GM06990 (cell line): ENCODE results near the gene RYR2.

ENCODE experiments used
- DNase-seq: peaks from one replicate; pipeline ENCODE4 v3.0.0-alpha.2; 2011; ENCODE audit not compliant: insufficient read length; ENCODE audit errors: extremely low read depth
- H3K27me3 ChIP-seq: replicated peaks from 2 replicates; pipeline ENCODE4 v1.6.0; 2011; ENCODE audit warnings: low read length; ENCODE audit not compliant: control insufficient read depth, insufficient read depth
- H3K36me3 ChIP-seq: 2 replicates; pipeline ENCODE4 v1.5.1; 2011; ENCODE audit warnings: low read length; ENCODE audit not compliant: control insufficient read depth, insufficient read depth
- H3K4me3 ChIP-seq: replicated peaks from 2 replicates; pipeline ENCODE4 v1.5.1; 2011; ENCODE audit warnings: low read depth, mild to moderate bottlenecking, control low read depth, low read length
- TF ChIP-seq, protein P1 (sequence below): IDR thresholded peaks from 2 replicates; pipeline ENCODE4 v1.5.1; 2011; ENCODE audit warnings: low read length, control low read depth, mild to moderate bottlenecking, inconsistent platforms; ENCODE audit not compliant: insufficient read depth, poor library complexity, severe bottlenecking

Gene RYR2

DNA sequence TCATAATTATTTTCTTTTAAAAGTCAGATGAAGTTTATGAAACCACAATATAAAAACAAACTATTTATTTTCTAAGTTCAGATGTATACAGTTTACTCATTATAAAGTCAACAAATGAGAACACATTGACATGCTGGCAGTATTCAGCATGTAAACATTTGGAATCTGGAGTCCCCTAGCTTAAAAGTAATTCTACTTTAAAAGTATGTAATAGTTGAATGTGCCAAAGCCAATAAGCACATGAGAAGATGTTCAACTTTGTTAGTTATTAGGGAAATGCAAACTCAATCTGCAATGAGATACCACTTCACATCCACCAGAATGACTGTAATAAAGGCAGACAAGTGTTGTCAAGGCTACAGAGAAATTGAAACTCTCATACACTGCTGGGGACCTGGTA is 96.6 kb downstream of the RYR2 start:
- TF ChIP-seq, protein P1, sequence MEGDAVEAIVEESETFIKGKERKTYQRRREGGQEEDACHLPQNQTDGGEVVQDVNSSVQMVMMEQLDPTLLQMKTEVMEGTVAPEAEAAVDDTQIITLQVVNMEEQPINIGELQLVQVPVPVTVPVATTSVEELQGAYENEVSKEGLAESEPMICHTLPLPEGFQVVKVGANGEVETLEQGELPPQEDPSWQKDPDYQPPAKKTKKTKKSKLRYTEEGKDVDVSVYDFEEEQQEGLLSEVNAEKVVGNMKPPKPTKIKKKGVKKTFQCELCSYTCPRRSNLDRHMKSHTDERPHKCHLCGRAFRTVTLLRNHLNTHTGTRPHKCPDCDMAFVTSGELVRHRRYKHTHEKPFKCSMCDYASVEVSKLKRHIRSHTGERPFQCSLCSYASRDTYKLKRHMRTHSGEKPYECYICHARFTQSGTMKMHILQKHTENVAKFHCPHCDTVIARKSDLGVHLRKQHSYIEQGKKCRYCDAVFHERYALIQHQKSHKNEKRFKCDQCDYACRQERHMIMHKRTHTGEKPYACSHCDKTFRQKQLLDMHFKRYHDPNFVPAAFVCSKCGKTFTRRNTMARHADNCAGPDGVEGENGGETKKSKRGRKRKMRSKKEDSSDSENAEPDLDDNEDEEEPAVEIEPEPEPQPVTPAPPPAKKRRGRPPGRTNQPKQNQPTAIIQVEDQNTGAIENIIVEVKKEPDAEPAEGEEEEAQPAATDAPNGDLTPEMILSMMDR = no peak
- Histone ChIP-seq H3K27me3 (no peaks in the 10 kb centered on the region; the same call in 1 of the 2 replicates), H3K4me3 (no peak overlapping the region), H3K36me3 (no peaks in the 10 kb centered on the region)
- DNase-seq = no peak

DNA sequence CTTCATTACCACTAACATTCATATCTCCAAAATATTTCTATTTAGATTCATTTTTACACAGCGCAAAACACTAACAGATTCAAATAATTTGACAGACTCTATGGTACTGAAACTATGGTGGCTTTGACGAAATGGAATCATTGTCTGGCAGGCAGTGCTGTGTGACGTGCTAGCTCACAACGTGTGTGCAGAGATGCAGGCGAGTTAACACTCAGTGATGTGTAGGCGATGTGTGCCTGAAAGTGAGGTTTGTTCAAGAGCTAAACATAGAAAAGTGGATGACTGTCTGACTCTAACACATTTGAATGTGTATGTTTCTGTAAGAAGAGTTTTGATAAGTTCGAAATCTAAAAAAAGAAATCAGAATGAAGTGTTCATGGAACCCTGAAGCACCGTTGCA is 97.7 kb downstream of the RYR2 start:
- H3K4me3 ChIP-seq = no peak overlapping the region
- no peak for DNase-seq
- no peaks in the 10 kb centered on the region; the same call in 1 of the 2 replicates for H3K27me3 ChIP-seq
- no peaks in the 10 kb centered on the region for H3K36me3 ChIP-seq
- TF ChIP-seq, protein P1 = no peak

DNA sequence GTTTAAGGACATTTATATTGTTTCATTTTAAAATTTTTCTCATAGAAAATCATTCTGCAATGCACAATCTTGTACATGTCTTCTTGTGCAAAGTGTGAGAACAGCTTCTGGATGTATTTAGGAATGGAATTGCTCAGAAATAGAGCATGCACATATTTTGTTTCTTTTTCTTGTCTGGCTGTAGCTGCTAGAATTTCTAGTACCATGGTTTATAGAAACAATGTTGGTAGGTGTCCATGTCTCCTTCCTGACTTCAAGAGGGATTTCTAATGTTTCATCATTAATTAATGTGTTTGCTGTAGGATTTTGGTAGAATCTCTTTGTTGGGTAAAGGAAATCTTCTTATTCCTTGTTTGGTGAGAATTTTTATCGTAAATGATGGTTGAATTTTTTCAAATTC is 99.0 kb downstream of the RYR2 start:
- no peak for DNase-seq
- TF ChIP-seq, protein P1 = no peak
- no peaks in the 10 kb centered on the region; the same call in 1 of the 2 replicates for H3K27me3 ChIP-seq

DNA sequence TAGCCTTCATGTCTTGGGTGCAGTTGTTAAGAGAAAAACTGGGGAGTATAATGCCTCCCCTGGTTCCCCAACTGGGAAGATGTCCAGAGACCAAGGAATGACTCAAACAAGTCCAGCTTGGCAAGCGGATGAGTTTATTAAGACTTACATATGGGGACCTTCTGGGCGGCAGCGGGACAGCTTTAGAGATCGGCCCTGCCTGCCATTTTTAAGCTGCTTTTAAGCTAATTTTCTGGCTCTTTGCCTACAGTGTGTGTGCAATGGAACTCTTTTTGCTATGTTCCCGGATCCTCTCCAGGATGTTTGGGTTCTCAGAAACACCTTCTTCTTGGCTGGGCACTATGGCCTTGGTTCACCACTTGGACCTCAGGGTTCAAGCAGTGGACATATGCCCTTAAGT is 99.5 kb downstream of the RYR2 start:
- Histone ChIP-seq H3K4me3 (no peak overlapping the region), H3K36me3 (no peaks in the 10 kb centered on the region), H3K27me3 (no peaks in the 10 kb centered on the region; the same call in 1 of the 2 replicates)
- no peak for DNase-seq
- TF ChIP-seq, protein P1 = no peak

More for the DNA sequence above, 99.0 kb downstream of the RYR2 start:
- Histone ChIP-seq H3K4me3 (no peak overlapping the region), H3K36me3 (no peaks in the 10 kb centered on the region)

DNA sequence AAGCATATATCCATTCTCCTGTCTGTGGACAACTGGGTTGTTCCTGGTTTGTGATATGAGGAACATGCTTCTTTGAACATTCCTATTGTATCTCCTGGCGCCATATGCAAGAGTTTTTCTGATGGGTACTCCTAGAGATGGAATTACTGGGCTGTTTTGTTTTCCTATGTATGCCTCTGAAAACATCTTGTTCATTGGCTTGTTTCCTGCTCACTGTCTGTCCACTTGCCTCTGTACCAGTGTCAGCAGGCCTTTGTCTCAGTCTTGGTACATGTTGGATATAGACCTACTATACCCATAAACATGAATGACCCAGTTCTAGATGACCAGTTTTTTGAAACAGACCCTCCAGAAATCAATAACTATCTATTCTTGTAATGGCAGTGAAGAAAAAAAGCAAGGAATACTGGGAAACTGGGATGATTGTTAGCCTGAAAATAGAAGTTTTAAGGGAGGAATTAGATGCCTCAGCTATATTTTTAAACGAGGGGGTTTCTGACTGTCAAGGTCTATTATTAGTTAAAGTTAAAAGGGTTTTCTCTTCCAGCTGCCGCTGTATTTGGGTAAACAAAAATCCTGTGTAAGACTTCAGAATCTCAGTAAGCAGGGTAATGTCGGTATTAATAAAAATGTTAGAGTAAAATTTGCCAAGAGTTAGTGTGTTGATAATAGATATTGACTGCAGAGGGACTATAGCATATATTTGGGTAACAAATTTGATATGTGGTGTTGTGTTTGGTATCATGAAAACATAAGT is 103.6 kb downstream of the RYR2 start:
- TF ChIP-seq, protein P1 = no peak
- Histone ChIP-seq H3K36me3 (no peaks in the 10 kb centered on the region), H3K27me3 (no peaks in the 10 kb centered on the region), H3K4me3 (no peak overlapping the region)
- no peak for DNase-seq
